Esophagus muscularis mucosa (tissue), 4 donors: ENCODE results near the gene PRSS1. TPM values are rescaled to one million over a fixed set of nuclear protein-coding genes. Genes with fewer than 3 reads are reported as not detected.
"Not testable (repeated sequence)": the region's sequence is repeated elsewhere in the genome, so short reads cannot be mapped to it uniquely, and the experiment has no call there.

Experiments
- DNase-seq: peaks from one replicate; pipeline ENCODE4 v3.0.0-alpha.2; 2017; ENCODE audit errors: extremely low spot score
- H3K27ac ChIP-seq, 4 donors: fragments of 200-600 bp; sonication (generic); replicated peaks in 1 of 4; 1 replicate in 3 of 4; 2 replicates in 1 of 4; pipeline ENCODE4 v1.5.1; 2016 to 2019; ENCODE audit warnings: mild to moderate bottlenecking in 1 of 4
- H3K27me3 ChIP-seq, 4 donors: fragments of 200-600 bp; sonication (generic); one replicate each; pipeline versions ENCODE4 v1.5.1 to v1.6.0; 2016 to 2019
- H3K36me3 ChIP-seq, 4 donors: fragments of 200-600 bp; sonication (generic); one replicate each; pipeline ENCODE4 v1.5.1; 2016 to 2019
- H3K4me1 ChIP-seq, 4 donors: fragments of 200-600 bp; sonication (generic); one replicate each; pipeline ENCODE4 v1.5.1; 2016 to 2019
- H3K4me3 ChIP-seq, 4 donors: fragments of 200-600 bp; sonication (generic); 1 replicate in 2 of 4; 2 replicates in 2 of 4; pipeline ENCODE4 v1.5.1; 2016 to 2019; ENCODE audit warnings: mild to moderate bottlenecking in 4 of 4, moderate library complexity in 1 of 4
- H3K9me3 ChIP-seq, 4 donors: fragments of 200-600 bp; sonication (generic); 1 replicate in 3 of 4; 2 replicates in 1 of 4; pipeline ENCODE4 v1.5.1; 2016 to 2019
- EP300 ChIP-seq: sonication (generic); formaldehyde crosslinking; IDR thresholded peaks from one replicate; pipeline ENCODE4 v1.6.1; 2017; ENCODE audit warnings: antibody characterized with exemption
- POLR2A ChIP-seq: fragments of 450-650 bp; IDR thresholded peaks from one replicate; pipeline ENCODE4 v1.6.1; 2017; ENCODE audit warnings: antibody characterized with exemption, moderate library complexity, mild to moderate bottlenecking, low read depth
- POLR2AphosphoS5 ChIP-seq, 2 donors: sonication (generic); formaldehyde crosslinking; IDR thresholded peaks; one replicate each; pipeline ENCODE4 v1.6.1; 2017; ENCODE audit warnings: antibody characterized with exemption in 2 of 2
- WGBS: methylation state at CpG from one replicate; pipeline ENCODE4 v1.1.5; 2018; 5-methylcytosine and 5-hydroxymethylcytosine counted together
- intact Hi-C: fragments of 100-400 bp; cut with DNase I; formaldehyde crosslinking; loops from one replicate; pipeline ENCODE4 v1.15.1; 2023
- total RNA-seq, 4 donors: library from RNA; depleted of rRNA; stranded (reverse); fragments of >200 nt; gene quantifications; one replicate each; pipeline versions ENCODE4 v1.1.0 to v1.2.1, GENCODE V29; 2016
- TF ChIP-seq, protein P1 (sequence below), 3 experiments: fragments of 200-600 bp in 2 of 3; fragments of 450-650 bp in 1 of 3; sonication (generic) in 2 of 3; IDR thresholded peaks; one replicate each; pipeline ENCODE4 v1.5.1; 2017 to 2019; ENCODE audit warnings: antibody characterized with exemption in 3 of 3, mild to moderate bottlenecking in 2 of 3, moderate library complexity in 1 of 3

Gene PRSS1
- total RNA-seq, result not detected

GRCh38 chr7:142749218-142749993 is at the start of gene PRSS1:
TSS of gene PRSS1 (plus strand) at chr7:142749472. CDS start at chr7:142749485, 13 bp downstream.
- intact Hi-C loops, result no loop called here
- 66% methylated on average over 8 of the region's 11 CpGs for WGBS
- Histone ChIP-seq H3K4me3 (no peak within 1 kb of the TSS), H3K9me3 (no peaks in the 10 kb centered on the region), H3K36me3 (no peaks in the 10 kb centered on the region), H3K27me3 (peaks cover 0 to 16% (median 0%) of the 10 kb centered on the region in 4 donors), H3K27ac (no peak within 1 kb of the TSS), H3K4me1 (no peaks in the 10 kb centered on the region)
- no peak for TF ChIP-seq POLR2AphosphoS5 (IDR thresholded peaks at IDR 0.05)
- no peak for TF ChIP-seq EP300
- TF ChIP-seq, protein P1, sequence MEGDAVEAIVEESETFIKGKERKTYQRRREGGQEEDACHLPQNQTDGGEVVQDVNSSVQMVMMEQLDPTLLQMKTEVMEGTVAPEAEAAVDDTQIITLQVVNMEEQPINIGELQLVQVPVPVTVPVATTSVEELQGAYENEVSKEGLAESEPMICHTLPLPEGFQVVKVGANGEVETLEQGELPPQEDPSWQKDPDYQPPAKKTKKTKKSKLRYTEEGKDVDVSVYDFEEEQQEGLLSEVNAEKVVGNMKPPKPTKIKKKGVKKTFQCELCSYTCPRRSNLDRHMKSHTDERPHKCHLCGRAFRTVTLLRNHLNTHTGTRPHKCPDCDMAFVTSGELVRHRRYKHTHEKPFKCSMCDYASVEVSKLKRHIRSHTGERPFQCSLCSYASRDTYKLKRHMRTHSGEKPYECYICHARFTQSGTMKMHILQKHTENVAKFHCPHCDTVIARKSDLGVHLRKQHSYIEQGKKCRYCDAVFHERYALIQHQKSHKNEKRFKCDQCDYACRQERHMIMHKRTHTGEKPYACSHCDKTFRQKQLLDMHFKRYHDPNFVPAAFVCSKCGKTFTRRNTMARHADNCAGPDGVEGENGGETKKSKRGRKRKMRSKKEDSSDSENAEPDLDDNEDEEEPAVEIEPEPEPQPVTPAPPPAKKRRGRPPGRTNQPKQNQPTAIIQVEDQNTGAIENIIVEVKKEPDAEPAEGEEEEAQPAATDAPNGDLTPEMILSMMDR (IDR thresholded peaks at IDR 0.05), result no peak
- TF ChIP-seq POLR2A, result no peak
- DNase-seq, result peak; percentile 82

- 52% methylated on average over 1 of the region's 1 CpG for WGBS
- H3K36me3 ChIP-seq, H3K4me3 ChIP-seq, H3K4me1 ChIP-seq, intact Hi-C loops, H3K9me3 ChIP-seq, H3K27ac ChIP-seq, DNase-seq, H3K27me3 ChIP-seq: not testable (repeated sequence)
Measured at GRCh38 chr7:142700935-142701334, 48.3 kb upstream of the PRSS1 start.

GRCh38 chr7:142703655-142704305 is 45.5 kb upstream of the PRSS1 start:
- no peak for DNase-seq
- Histone ChIP-seq H3K4me1 (no peaks in the 10 kb centered on the region), H3K9me3 (no peaks in the 10 kb centered on the region), H3K27ac (no peak overlapping the region), H3K4me3 (no peak overlapping the region), H3K36me3 (no peaks in the 10 kb centered on the region), H3K27me3 (no peaks in the 10 kb centered on the region)
- intact Hi-C loops, result no loop called here
- TF ChIP-seq POLR2A (no peak), POLR2AphosphoS5 (IDR thresholded peaks at IDR 0.05) (no peak), EP300 (no peak)
- TF ChIP-seq, protein P1 (IDR thresholded peaks at IDR 0.05), result no peak
- WGBS, result 78% methylated on average over 9 of the region's 9 CpGs

DNA sequence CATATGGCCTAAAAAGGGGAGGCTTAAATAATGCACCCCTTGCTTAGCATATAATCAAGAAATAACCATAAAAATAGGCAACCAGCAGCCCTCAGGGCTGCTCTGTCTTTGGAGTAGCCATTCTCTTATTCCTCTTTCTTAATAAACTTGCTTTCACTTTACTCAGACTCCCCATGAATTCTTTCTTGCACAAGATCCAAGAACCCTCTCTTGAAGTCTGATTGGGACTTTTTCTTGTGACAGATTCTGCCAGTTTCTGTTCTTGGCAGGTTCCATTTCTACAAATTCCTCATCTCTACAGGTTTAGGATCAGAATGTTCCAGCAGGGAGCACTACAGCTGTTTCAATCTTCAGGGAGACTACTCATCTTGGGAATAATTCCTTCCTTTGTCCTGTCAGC is 40.5 kb upstream of the PRSS1 start:
- H3K4me1 ChIP-seq, H3K9me3 ChIP-seq, H3K27ac ChIP-seq, H3K36me3 ChIP-seq, H3K4me3 ChIP-seq, DNase-seq, intact Hi-C loops, H3K27me3 ChIP-seq: not testable (repeated sequence)

DNA sequence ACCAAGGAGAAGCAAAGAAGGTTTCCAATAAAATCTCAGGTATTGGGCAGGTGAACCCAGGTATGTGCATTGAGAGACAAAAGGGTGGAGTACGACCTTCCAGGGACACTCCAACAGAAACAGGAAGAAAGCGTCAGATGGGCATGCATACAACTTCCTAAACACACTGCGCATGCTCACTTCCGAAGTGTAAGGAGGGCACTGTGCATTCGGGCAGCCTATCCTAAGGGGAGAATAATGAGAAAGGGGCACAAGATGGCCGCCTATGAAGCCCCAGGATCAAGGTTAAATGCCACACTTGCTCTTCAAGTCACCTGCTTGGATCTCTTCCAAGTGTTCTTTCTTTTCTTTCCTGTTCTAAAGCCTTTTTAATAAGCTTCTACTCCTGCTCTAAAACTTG is 39.4 kb upstream of the PRSS1 start:
- Histone ChIP-seq H3K36me3 (no peaks in the 10 kb centered on the region), H3K4me3 (no peak overlapping the region), H3K4me1 (no peaks in the 10 kb centered on the region), H3K27me3 (no peaks in the 10 kb centered on the region), H3K27ac (no peak overlapping the region), H3K9me3 (no peaks in the 10 kb centered on the region)
- WGBS, result 71% methylated on average over 6 of the region's 6 CpGs
- no peak for TF ChIP-seq EP300
- TF ChIP-seq, protein P1 (IDR thresholded peaks at IDR 0.05), result no peak
- TF ChIP-seq POLR2AphosphoS5 (IDR thresholded peaks at IDR 0.05), result no peak
- no peak for TF ChIP-seq POLR2A
- intact Hi-C loops, result no loop called here
- DNase-seq, result no peak
